Measurements from ENCODE around the gene CCDC157.

Gene CCDC157

DNA sequence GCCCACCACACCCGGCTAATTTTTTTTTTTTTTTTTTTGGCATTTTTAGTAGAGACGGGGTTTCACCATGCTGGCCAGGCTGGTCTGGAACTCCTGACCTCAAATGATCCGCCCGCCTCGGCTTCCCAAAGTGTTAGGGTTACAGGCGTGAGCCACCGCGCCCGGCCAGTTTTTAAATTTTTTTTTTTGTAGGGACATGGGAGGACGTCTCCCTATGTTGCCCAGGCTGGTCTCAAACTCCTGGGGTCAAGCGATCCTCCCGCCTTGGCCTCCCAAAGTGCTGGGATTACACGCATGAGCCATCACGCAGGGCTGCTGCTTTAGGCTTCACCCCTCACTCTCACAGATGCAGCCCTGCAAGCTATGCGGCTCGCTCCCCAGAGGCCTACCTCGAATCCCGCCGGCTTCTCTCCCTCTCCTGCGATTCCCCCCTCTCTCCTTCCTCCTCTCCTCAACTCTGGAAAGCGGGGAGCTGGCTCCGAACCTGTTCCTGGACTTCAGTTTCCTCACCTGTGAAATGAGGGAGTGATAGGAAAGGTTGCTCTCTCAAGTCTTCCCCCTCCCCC, 926 bp downstream of the CCDC157 start:
- no peak for DNase-seq (ENCODE audit: low read depth)

- DNase-seq (ENCODE audit: low read depth), result no peak
Observed at GRCh38 chr22:30358541-30358940, 1.7 kb downstream of the CCDC157 start.

DNA sequence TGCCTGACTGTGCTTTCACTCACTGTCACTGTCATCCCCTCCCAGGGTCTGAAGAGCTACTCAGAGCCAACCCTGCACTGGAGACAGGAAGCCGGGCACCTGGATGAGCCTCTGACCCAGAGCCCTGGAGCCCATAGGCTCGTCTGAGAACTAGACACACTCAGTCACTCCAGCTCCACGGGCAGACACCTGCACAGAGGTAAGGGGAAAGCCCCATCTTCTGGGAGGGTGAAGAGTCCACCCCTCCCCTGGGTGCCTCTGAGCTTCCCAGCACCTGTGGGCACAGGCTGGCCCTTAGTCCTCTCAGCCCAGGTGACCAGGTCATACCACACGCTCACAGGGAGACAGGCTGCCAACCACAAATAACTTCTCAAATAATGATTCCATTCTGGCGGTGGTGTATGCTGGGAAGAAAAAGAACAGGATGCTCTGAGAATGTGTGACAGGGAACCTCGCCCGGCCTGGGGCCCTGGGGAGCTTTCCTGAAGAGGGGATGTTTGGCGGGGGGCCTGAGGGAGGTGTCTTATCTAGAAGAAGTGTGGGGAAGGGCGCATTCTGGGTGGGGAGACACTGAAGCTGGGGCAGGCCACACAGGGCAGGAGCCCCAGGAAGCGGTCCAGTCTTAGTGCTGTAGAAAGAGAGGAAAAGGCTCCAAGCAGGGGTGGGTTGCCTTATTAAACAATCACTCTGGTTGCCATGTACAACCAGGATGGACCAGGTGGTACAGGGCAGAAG, 5.3 kb downstream of the CCDC157 start:
- DNase-seq (ENCODE audit: low read depth), result no peak

GRCh38 chr22:30362651-30363281, 6.0 kb downstream of the CCDC157 start:
- no peak for DNase-seq (ENCODE audit: low read depth)

- no peak for DNase-seq (ENCODE audit: low read depth)
Observed at GRCh38 chr22:30365891-30366290, 9.1 kb downstream of the CCDC157 start.

DNA sequence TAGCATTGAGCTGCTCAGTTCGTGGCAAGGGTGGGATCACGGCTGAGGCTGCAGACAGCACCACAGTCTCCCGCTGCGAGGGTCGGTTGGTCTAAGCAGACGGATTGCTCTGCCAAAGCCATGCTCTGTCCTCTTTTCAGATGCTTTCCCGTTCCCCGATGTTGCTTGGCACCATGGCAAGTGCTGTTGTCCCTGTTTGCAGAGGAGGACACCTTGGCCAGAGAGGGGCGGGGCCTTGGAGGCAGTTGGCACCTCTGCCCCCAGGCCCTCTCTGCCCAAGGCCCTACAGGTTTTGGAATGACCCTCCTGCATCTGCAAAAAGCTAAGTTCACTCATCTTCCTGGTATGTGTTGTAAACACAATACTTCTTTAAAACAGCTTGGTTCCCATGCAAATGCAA, 11.6 kb downstream of the CCDC157 start:
- DNase-seq (ENCODE audit: low read depth), result no peak

DNA sequence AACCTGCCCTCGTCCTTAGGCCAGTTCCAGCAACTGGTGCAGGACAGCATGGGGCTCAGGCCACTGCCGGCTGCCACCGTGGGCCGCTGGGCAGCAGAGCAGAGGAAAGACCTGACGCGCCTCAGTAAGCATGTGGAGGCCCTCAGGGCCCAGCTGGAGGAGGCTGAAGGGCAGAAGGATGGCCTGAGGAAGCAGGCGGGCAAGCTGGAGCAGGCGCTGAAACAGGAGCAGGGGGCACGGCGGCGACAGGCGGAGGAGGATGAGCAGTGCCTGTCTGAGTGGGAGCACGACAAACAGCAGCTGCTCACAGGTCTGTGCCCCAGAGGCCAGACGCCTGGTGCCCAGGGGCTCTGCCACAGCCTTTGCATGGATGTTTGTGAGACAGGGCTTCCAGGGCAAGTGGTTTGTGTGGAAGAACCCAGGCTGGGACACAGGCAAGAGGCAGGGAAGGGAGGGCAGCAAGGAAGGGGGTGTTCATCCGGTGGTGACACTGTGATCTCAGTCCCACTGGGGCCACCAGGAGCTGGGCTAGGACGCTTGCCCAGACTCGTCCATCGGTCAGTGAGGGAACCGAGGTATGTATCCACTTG, 13.9 kb downstream of the CCDC157 start:
- DNase-seq (ENCODE audit: low read depth), result no peak

- no peak for DNase-seq (ENCODE audit: low read depth)
Observed at GRCh38 chr22:30371321-30371720, 14.5 kb downstream of the CCDC157 start.

GRCh38 chr22:30371981-30372380, 15.2 kb downstream of the CCDC157 start:
- DNase-seq (ENCODE audit: low read depth), result no peak

- no peak for DNase-seq (ENCODE audit: low read depth)
Observed at GRCh38 chr22:30372915-30373314, 16.1 kb downstream of the CCDC157 start.

- no peak for DNase-seq (ENCODE audit: low read depth)
Observed at GRCh38 chr22:30373331-30374325, 16.8 kb downstream of the CCDC157 start.

GRCh38 chr22:30375312-30375849, 18.6 kb downstream of the CCDC157 start:
- no peak for DNase-seq (ENCODE audit: low read depth)

DNA sequence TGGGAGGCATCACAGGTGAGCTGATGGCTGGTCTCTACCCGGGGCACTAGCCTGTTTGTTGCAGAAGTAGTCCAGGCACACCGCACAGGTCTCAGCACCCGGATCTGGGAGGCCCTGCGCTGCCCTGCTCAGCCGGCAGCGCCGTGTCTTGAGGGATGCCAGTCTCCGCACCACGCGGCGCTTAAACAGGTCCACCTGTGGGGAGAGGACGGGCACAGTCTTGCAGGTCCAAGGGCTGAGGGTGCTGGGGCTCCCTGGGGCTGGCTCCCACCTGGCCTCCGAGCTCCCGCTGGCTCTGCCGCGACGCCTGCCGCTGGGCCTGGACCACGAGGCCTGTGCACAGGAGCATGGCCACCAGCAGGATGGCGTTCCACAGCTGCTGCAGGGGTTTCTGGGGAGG, 23.2 kb downstream of the CCDC157 start:
- DNase-seq (ENCODE audit: low read depth), result no peak

GRCh38 chr22:30381264-30381663, 24.5 kb downstream of the CCDC157 start:
- no peak for DNase-seq (ENCODE audit: low read depth)

GRCh38 chr22:30382340-30382739, 25.5 kb downstream of the CCDC157 start:
- DNase-seq (ENCODE audit: low read depth), result no peak

DNA sequence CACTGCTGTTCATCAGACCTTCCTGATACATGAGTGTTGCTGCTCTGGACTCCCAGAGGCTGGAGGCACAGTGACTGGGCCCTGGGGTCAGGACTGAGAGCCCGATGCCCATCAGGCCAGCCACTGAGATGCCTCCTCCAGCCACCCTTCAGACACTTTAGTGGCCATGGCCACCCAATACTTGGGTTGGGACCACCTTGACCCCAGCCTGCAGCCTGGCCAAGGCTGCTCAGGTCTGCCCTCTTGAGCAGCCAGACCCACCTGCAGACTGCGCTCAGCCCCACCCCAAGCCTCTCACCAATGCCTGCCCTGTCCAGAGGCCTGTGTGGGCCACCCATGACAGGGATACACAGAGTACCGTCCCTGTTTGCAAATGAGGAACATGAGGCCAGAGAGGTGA, 26.3 kb downstream of the CCDC157 start:
- no peak for DNase-seq (ENCODE audit: low read depth)

GRCh38 chr22:30385942-30386341, 29.1 kb downstream of the CCDC157 start:
- no peak for DNase-seq (ENCODE audit: low read depth)

GRCh38 chr22:30386608-30386959, 29.8 kb downstream of the CCDC157 start:
- DNase-seq (ENCODE audit: low read depth), result no peak

GRCh38 chr22:30386960-30387827, 30.4 kb downstream of the CCDC157 start, which contains the start of gene RNF215:
Gene RNF215, minus strand, starts transcription at chr22:30387411. Its CDS starts 98 bp downstream, at chr22:30387313.
- DNase-seq (ENCODE audit: low read depth), result peak; percentile 54

DNA sequence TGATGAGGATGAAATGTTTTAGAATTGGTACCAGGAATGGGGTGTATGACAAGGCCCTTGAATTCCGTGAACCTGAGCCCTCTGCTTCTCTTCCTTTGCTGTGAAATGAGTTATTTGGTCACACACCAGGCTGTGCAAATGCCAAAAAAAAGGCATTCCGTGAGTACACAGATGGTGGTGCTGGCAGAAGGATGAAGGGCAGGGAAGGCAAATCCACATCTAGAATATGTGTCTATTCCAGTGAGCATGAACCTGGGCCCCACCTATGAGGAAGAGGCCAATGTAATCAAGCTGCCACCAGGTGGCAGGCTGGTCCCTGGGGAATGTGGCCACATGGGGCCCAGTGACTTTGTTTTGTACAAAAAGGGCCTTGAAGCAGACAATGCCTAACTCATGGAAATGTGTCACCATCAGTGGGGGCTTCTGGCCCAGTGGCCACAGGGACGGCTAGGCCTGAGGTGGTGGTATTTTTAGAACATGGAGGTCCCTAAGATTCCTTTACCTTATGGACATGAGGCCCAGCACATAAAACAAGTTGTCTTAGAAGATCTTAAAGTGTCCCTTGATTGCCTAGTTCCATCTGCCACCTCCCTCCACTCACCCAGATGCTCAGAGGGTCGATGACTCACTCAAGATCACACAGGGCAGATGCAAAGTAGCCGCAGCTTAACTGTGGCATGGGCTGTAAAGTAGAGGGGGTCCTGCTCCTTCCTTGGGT, 34.3 kb downstream of the CCDC157 start:
- no peak for DNase-seq (ENCODE audit: low read depth)
